ENCODE results near the gene PAPPA2. TPM values are rescaled to one million over a fixed set of nuclear protein-coding genes. Genes with fewer than 3 reads are reported as not detected.
"Not testable (repeated sequence)": the region's sequence is repeated elsewhere in the genome, so short reads cannot be mapped to it uniquely, and the experiment has no call there.

Gene PAPPA2
- total RNA-seq, 1 donor = 7.0 TPM

DNA sequence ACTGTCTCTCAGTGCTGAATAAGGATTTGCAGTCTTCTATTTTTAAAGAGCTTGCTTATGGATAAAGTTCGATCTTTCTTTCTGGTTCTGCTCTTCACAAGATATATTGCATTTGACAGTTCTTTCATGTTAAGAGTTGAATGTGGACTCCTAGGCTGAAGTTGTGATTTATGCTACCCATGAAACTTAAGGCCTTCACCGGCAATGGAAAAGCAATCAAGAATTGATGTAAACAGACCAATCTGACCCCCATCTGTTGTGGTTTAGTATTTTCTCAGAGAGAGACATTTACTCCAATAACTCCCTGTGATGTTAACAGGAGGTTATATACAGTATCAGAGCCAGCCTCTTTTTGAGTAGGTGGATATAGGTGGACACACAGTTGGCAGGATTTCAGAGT, 165.8 kb downstream of the PAPPA2 start:
- no peak for DNase-seq (ENCODE audit: low read depth)
- no peak overlapping the region for H3K4me3 ChIP-seq (ENCODE audit: low read depth, low read length)
- TF ChIP-seq, protein P1, sequence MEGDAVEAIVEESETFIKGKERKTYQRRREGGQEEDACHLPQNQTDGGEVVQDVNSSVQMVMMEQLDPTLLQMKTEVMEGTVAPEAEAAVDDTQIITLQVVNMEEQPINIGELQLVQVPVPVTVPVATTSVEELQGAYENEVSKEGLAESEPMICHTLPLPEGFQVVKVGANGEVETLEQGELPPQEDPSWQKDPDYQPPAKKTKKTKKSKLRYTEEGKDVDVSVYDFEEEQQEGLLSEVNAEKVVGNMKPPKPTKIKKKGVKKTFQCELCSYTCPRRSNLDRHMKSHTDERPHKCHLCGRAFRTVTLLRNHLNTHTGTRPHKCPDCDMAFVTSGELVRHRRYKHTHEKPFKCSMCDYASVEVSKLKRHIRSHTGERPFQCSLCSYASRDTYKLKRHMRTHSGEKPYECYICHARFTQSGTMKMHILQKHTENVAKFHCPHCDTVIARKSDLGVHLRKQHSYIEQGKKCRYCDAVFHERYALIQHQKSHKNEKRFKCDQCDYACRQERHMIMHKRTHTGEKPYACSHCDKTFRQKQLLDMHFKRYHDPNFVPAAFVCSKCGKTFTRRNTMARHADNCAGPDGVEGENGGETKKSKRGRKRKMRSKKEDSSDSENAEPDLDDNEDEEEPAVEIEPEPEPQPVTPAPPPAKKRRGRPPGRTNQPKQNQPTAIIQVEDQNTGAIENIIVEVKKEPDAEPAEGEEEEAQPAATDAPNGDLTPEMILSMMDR (IDR thresholded peaks at IDR 0.05; ENCODE audit: insufficient read depth, low read length) = no peak

DNA sequence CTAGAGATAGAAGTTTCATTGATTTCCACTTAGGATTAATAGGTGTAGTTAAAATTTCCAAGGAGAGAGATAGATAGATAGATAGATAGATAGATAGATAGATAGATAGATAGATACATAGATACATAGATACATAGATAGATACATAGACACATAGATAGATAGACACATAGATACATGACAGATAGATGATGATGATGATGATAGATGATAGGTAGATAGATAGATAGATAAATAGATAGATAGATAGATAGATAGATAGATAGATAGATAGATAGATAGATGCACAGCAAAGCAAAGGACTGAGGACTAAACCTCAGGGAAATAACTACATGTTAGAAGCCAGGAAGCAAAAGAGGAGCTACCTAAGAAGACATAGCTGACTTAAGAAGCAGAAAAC, 171.8 kb downstream of the PAPPA2 start:
- DNase-seq (ENCODE audit: low read depth); H3K4me3 ChIP-seq (ENCODE audit: low read depth, low read length): not testable (repeated sequence)

DNA sequence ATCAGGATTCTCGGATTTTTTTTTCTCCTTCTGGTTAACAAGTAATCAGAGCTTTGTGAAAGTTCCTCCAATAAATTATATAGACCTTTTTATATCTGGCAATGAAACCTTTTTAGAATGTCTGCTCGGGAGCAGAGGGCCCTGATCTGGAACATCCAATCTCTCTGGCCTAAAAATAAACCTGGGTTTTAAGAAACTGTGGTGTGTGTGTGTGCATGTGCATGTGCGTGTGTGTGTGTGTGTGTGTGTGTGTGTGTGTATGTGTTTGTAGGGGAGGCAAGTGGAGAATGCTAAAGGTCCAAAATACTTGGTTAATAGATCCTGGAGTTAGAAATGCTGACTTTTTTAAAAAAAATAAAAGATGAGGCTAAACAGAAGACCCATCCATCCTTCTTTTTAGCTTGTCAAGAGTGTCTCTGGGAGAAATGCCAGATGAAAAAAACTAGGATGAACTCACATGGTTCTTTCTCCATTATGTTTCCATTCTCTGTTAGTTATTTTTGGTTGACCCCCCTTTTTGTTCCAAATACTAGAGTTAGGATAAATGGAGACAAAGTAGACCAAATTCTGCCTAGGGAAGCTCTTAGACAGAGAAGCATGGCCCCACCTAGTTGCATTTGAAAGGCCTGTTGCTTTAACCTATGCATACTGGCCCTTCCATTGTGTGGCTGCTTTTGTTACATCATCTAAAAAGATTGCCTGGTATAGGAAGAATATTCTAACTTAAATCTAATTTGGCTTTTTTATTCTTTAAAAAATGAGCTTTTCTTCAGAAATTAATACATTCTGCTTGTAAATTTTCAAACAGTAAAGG, 175.9 kb downstream of the PAPPA2 start:
- TF ChIP-seq, protein P1 (IDR thresholded peaks at IDR 0.05; ENCODE audit: insufficient read depth, low read length) = no peak
- DNase-seq (ENCODE audit: low read depth) = peak; percentile 48
- H3K4me3 ChIP-seq (ENCODE audit: low read depth, low read length) = no peak overlapping the region

DNA sequence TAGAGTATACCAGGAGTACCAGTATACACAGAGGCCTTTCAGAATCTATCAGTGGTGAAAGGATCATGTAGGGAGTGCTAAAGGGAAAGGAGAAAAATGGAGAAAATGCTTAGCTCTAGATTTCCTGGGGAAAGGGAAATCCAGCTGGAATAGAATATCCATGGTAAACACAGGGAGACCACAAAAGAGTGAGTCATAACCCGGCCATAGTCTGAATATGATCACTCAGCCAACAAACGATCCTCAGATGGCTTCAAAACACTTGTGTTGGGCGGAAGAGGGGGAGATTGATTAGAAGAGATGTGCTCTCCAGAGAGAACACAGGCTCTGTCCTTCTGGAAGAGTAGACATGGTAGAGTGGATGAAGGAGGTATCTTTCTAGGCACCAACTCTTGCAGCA, 180.6 kb downstream of the PAPPA2 start:
- DNase-seq (ENCODE audit: low read depth) = peak; percentile 70
- H3K4me3 ChIP-seq (ENCODE audit: low read depth, low read length) = no peak overlapping the region
- TF ChIP-seq, protein P1 (IDR thresholded peaks at IDR 0.05; ENCODE audit: insufficient read depth, low read length) = no peak

DNA sequence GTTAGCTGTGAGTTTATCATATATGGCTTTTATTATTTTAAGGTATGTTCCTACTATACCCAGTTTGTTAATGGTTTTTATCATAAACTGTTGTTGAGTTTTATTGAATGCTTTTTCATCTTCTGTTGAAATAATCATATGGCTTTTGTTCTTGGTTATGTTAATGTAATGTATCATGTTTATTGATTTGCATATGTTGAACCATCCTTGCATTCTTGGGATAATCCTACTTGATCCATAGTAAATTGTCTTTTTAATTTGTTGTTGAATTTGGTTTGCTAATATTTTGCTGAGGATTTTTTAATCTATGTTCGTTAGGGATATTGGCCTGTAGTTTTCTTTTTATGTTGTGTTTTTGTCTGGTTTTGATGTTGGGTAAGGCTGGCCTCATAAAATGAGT, 185.6 kb downstream of the PAPPA2 start:
- TF ChIP-seq, protein P1 (IDR thresholded peaks at IDR 0.05; ENCODE audit: insufficient read depth, low read length) = no peak
- no peak overlapping the region for H3K4me3 ChIP-seq (ENCODE audit: low read depth, low read length)
- no peak for DNase-seq (ENCODE audit: low read depth)

DNA sequence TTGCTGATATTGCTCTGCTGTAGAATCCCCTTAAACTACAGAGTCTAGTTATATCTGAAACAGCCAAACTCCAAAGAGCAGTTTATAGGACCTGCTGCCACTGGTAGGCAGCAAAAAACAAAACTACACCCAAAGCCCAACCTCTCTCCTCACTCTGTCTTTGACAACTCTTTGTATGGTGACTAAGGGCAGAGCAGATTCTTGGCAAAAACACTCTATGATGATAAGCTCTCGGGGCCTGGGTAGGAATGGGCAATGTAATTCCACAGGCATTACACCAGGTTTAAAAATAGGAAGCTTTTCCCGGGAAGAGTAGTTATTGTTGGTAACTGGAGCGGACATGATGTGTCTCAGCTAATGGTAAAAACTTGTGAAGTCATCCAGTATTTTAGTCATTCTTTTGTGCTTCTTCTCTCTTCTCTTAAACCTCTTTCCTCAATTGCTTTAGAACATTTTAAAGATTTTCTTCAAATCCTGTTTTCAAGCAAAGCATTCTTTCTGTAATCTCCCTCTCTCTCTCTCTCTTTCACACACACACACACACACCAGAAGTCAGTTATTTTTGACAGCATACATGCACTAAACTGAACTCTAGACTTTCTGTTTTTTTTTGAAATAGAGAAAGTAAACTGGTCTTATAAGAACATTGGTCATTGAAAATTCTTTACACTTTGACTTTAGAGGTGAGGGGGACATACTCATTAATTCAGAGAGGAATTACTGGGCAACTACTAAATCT, 193.5 kb downstream of the PAPPA2 start:
- no peak overlapping the region for H3K4me3 ChIP-seq (ENCODE audit: low read depth, low read length)
- peak; percentile 98 for DNase-seq (ENCODE audit: low read depth)
- TF ChIP-seq, protein P1 (IDR thresholded peaks at IDR 0.05; ENCODE audit: insufficient read depth, low read length) = peak; percentile 36

DNA sequence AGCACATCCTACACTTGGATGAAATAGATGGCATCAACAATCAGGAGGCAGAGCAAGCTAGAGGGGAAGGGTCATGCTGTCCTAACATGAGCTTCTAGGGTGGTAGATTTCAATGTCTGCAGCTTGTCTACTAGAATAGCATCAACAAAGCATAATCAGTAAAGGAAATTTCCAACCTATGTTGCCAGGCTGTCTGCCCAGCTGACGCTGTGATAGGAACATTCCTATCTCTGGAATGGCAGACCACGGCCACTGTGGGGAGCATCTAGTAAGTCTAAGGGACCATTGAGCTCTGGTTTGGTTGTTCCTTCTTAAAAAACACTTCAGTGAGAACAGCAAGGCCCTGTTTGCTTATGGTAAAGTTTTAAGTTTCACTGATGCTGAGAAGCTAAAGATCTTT, 206.8 kb downstream of the PAPPA2 start:
- DNase-seq (ENCODE audit: low read depth) = no peak
- no peak overlapping the region for H3K4me3 ChIP-seq (ENCODE audit: low read depth, low read length)
- TF ChIP-seq, protein P1 (IDR thresholded peaks at IDR 0.05; ENCODE audit: insufficient read depth, low read length) = no peak

Measured in fibroblast of the aortic adventitia (primary cell).